DOHH2 (cell line): ENCODE data around the gene ECSIT.
"Not testable (repeated sequence)": the region's sequence is repeated elsewhere in the genome, so short reads cannot be mapped to it uniquely, and the experiment has no call there.

Experiments used
- H3F3A ChIP-seq: fragments of 200-600 bp; sonication (generic), shearing (Covaris generic); 2 replicates; pipeline ENCODE4 v1.6.0; 2016; ENCODE audit warnings: antibody characterized with exemption, mild to moderate bottlenecking; ENCODE audit not compliant: control insufficient read depth, insufficient read depth
- H3K27ac ChIP-seq: fragments of 200-600 bp; sonication (generic); 2 replicates; pipeline ENCODE4 v1.5.1; 2014; ENCODE audit warnings: low read depth, mild to moderate bottlenecking, low read length, moderate library complexity
- H3K27me3 ChIP-seq: fragments of 200-600 bp; sonication (generic); 2 replicates; pipeline ENCODE4 v1.6.1; 2014; ENCODE audit warnings: mild to moderate bottlenecking, low read length, mixed read lengths; ENCODE audit not compliant: control insufficient read depth
- H3K36me3 ChIP-seq: fragments of 200-600 bp; sonication (generic); 2 replicates; pipeline ENCODE4 v1.6.1; 2014; ENCODE audit warnings: mild to moderate bottlenecking, low read length, moderate library complexity, mixed read lengths; ENCODE audit not compliant: control insufficient read depth
- H3K4me1 ChIP-seq: fragments of 200-600 bp; sonication (generic); 2 replicates; pipeline ENCODE4 v1.6.1; 2014; ENCODE audit warnings: mild to moderate bottlenecking, low read length, mixed read lengths; ENCODE audit not compliant: control insufficient read depth
- H3K4me2 ChIP-seq: fragments of 200-600 bp; sonication (generic); 2 replicates; pipeline ENCODE4 v1.6.0; 2014; ENCODE audit warnings: mild to moderate bottlenecking, low read length, moderate library complexity
- H3K4me3 ChIP-seq: fragments of 200-600 bp; sonication (generic); 2 replicates; pipeline ENCODE4 v1.5.1; 2014; ENCODE audit warnings: mild to moderate bottlenecking, low read length, mixed read lengths
- H3K79me2 ChIP-seq: fragments of 200-600 bp; sonication (generic); 2 replicates; pipeline ENCODE4 v1.6.1; 2014; ENCODE audit warnings: mild to moderate bottlenecking, low read length, mixed read lengths; ENCODE audit not compliant: control insufficient read depth
- H3K9me2 ChIP-seq: fragments of 200-600 bp; sonication (generic); replicated peaks from 2 replicates; pipeline ENCODE4 v1.6.1; 2014; ENCODE audit warnings: mild to moderate bottlenecking, low read length, mixed read lengths; ENCODE audit not compliant: control insufficient read depth
- H3K9me3 ChIP-seq: fragments of 200-600 bp; sonication (generic); 2 replicates; pipeline ENCODE4 v1.6.1; 2014; ENCODE audit warnings: antibody characterized with exemption, low read length, mixed read lengths; ENCODE audit not compliant: control insufficient read depth, insufficient read depth
- H4K20me1 ChIP-seq: fragments of 200-600 bp; sonication (generic); 2 replicates; pipeline ENCODE4 v1.6.0; 2014; ENCODE audit warnings: low read depth, mild to moderate bottlenecking, antibody characterized with exemption, low read length, moderate library complexity; ENCODE audit not compliant: control insufficient read depth, insufficient read depth
- EZH2phosphoT487 ChIP-seq: fragments of 200-600 bp; sonication (generic); IDR thresholded peaks from 2 replicates; pipeline ENCODE4 v1.6.1; 2017; ENCODE audit warnings: borderline replicate concordance, mild to moderate bottlenecking, antibody characterized with exemption, low read length, moderate library complexity, mixed read lengths
- TF ChIP-seq, protein P1 (sequence below): fragments of 200-600 bp; sonication (generic); IDR thresholded peaks from one replicate; pipeline ENCODE4 v1.5.1; 2014; ENCODE audit warnings: antibody characterized with exemption, mild to moderate bottlenecking, low read depth, low read length; ENCODE audit not compliant: poor library complexity, severe bottlenecking

ECSIT gene

DNA sequence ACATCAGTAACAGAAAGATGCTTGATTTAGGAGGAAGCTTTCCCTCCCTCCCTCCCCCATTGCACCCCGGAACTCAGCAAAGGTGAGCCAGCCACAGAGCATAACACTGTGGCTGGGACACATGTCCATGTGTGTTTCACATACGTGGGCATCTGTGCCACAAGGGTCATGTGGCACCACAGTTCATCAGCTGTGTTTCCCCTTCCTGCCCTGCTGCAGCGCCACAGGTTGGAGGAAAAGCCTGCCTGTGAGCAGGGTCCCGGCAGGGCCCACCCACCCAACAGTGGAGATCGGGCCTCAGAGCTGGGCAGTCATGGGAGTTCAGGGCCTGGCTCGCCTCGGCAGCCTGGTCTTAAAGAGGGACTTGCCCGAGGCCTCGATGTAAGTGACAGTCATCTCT lies 45.8 kb upstream of the ECSIT start:
- Histone ChIP-seq H3K27me3 (no peaks in the 10 kb centered on the region), H3K9me3 (no peaks in the 10 kb centered on the region), H3K4me2 (peak overlapping the region; percentile 22; the same call in 1 of the 2 replicates), H3K4me1 (peaks cover 33% of the 10 kb centered on the region), H3K9me2 (no peaks in the 10 kb centered on the region), H3K27ac (no peak overlapping the region), H4K20me1 (no peaks in the 10 kb centered on the region), H3K4me3 (no peak overlapping the region), H3K36me3 (no peaks in the 10 kb centered on the region), H3K79me2 (no peaks in the 10 kb centered on the region), H3F3A (no peaks in the 10 kb centered on the region)
- TF ChIP-seq EZH2phosphoT487: no peak
- TF ChIP-seq, protein P1, sequence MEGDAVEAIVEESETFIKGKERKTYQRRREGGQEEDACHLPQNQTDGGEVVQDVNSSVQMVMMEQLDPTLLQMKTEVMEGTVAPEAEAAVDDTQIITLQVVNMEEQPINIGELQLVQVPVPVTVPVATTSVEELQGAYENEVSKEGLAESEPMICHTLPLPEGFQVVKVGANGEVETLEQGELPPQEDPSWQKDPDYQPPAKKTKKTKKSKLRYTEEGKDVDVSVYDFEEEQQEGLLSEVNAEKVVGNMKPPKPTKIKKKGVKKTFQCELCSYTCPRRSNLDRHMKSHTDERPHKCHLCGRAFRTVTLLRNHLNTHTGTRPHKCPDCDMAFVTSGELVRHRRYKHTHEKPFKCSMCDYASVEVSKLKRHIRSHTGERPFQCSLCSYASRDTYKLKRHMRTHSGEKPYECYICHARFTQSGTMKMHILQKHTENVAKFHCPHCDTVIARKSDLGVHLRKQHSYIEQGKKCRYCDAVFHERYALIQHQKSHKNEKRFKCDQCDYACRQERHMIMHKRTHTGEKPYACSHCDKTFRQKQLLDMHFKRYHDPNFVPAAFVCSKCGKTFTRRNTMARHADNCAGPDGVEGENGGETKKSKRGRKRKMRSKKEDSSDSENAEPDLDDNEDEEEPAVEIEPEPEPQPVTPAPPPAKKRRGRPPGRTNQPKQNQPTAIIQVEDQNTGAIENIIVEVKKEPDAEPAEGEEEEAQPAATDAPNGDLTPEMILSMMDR: no peak

DNA sequence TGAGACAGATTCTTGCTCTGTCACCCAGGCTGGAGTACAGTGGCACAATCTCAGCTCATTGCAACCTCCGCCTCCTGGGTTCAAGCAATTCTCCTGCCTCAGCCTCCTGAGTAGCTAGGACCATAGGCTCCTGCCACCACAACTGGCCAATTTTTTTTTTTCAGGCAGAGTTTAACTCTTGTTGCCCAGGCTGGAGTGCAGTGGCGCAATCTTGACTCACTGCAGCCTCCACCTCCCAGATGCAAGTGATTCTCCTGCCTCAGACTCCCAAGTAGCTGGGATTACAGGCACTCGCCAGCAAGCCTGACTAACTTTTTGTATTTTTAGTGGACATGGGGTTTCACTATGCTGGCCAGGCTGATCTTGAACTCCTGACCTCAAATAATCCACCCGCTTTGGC lies 44.8 kb upstream of the ECSIT start:
- H3K79me2 ChIP-seq, H3F3A ChIP-seq, H3K27ac ChIP-seq, H3K27me3 ChIP-seq, H3K9me2 ChIP-seq, H3K4me2 ChIP-seq, H4K20me1 ChIP-seq, H3K9me3 ChIP-seq, H3K36me3 ChIP-seq, H3K4me3 ChIP-seq: not testable (repeated sequence)
- H3K4me1 ChIP-seq: peaks cover 41% of the 10 kb centered on the region

DNA sequence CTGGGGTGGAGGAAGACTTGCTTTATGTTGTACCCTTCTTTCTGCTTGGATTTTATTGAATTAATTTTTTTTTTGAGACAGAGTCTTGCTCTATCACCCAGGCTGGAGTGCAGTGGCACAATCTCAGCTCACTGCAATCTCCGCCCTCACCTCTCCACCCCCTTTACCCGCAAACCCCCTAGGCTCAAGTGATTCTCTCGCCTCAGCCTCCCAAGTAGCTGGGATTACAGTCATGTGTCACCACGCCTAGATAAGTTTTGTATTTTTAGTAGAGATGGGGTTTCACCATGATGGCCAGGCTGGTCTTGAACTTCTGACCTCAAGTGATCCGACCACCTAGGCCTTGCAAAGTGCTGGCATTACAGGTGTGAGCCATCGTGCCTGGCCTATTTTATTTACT lies 44.4 kb upstream of the ECSIT start:
- not testable (repeated sequence) for H3K9me2 ChIP-seq, H3K36me3 ChIP-seq, H3K9me3 ChIP-seq, H3K4me3 ChIP-seq, H3K27me3 ChIP-seq, H4K20me1 ChIP-seq, H3K4me2 ChIP-seq, H3K79me2 ChIP-seq, H3F3A ChIP-seq, H3K27ac ChIP-seq
- peaks cover 41% of the 10 kb centered on the region for H3K4me1 ChIP-seq

DNA sequence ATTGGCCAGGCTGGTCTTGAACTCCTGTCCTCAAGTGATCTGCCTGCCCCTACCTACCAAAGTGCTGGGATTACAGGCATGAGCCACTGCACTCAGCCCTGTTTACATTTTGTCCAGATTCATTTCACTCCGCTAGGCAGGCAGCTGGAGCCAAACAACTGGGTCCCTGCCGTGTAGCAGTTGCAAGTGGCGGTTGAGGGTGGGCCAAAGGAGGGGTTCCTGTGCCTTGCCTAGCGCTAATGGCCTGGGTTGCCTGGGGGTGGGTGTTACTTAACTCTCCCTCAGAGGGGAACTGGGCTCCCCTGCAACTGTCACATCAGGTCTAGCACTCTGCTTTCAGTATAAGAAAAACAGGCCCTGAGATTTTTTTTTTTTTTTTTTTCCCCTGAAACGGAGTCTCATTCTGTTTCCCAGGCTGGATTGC lies 41.1 kb upstream of the ECSIT start:
- H3F3A ChIP-seq: peaks cover 24% of the 10 kb centered on the region

More for the DNA sequence above, 41.1 kb upstream of the ECSIT start:
- peaks cover 16% of the 10 kb centered on the region for H3K79me2 ChIP-seq
- H3K36me3 ChIP-seq: peaks cover 8% of the 10 kb centered on the region; the same call in 1 of the 2 replicates
- no peaks in the 10 kb centered on the region for H3K27me3 ChIP-seq
- no peak overlapping the region for H3K27ac ChIP-seq
- no peak for TF ChIP-seq EZH2phosphoT487
- TF ChIP-seq, protein P1: no peak
- no peak overlapping the region for H3K4me3 ChIP-seq
- peak overlapping the region; percentile 6; the same call in 1 of the 2 replicates for H3K4me2 ChIP-seq
- H3K4me1 ChIP-seq: peaks cover 60% of the 10 kb centered on the region
- no peaks in the 10 kb centered on the region for H3K9me2 ChIP-seq
- no peaks in the 10 kb centered on the region for H4K20me1 ChIP-seq
- no peaks in the 10 kb centered on the region for H3K9me3 ChIP-seq
